Astrocyte of the cerebellum (primary cell): Measurements from ENCODE around the gene COL4A4.

Experiments
- DNase-seq: peaks from one replicate; pipeline ENCODE4 v3.0.0-alpha.2; 2011; ENCODE audit warnings: low read depth
- H3K4me3 ChIP-seq: 2 replicates; pipeline ENCODE4 v1.5.1; 2011; ENCODE audit warnings: mild to moderate bottlenecking, low read depth, low read length, moderate library complexity
- CTCF ChIP-seq: IDR thresholded peaks from 2 replicates; pipeline ENCODE4 v1.5.1; 2012; ENCODE audit warnings: low read length, low read depth, moderate library complexity, mild to moderate bottlenecking; ENCODE audit errors: missing control alignments
- in situ Hi-C: cut with HindIII; loops from 2 replicates; pipeline ENCODE4 v1.10.0; 2017; ENCODE audit warnings: low sequenced_read_pairs

COL4A4 gene

DNA sequence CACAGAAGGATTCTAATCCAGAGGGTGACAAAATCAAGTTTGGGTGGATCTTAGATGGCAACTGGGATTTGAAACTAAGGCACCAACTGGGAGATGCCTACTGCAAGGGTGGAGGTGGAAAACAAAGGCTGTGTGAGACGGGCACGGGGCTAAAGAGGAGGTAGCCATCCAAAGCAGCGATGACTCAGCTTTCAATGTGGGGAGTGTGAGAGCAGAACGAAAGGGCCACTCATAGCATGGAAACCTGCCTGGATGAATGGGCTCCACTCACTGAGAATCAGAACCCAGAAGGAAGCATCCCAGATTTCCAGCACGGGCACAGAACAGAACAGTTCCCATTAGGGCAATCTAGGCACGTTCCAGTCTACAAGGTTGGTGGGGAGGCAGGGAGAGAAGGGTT lies 159.5 kb downstream of the COL4A4 start:
- TF ChIP-seq CTCF = no peak
- no peak for DNase-seq
- in situ Hi-C loops = no loop called here
- no peak overlapping the region for H3K4me3 ChIP-seq

GRCh38 chr2:227000123-227000522 lies 163.9 kb downstream of the COL4A4 start:
- no peak for TF ChIP-seq CTCF
- H3K4me3 ChIP-seq = no peak overlapping the region
- no peak for DNase-seq
- in situ Hi-C loops = no loop called here

GRCh38 chr2:226999661-227000060 lies 164.3 kb downstream of the COL4A4 start:
- TF ChIP-seq CTCF = no peak
- in situ Hi-C loops = loop anchor here (25.0 kb wide), 2 partner anchors 187 to 1337 kb away; no protein-coding TSS in a partner anchor
- no peak for DNase-seq
- no peak overlapping the region for H3K4me3 ChIP-seq

DNA sequence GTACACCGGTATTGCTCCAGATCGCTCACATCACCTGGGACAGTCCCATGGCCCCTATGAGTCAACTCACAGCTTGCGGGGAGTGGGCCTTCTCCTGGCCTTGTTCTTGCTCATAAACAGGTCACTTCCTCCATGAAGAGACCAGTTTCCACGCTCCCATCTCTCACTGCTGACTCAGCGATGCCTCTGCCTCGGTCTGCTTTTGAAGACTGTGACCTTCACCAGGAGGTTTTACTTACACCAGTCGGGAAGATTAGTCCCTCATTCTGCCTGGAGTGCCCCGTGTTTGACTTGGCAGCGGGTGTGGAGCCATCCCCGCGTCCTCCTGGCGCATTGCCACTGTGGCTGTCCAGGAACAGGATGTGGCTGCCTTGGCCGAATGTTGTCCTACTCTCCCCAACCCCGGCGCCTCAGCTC lies 168.4 kb downstream of the COL4A4 start:
- DNase-seq = peak; percentile 79
- in situ Hi-C loops = loop anchor here (25.0 kb wide), 2 partner anchors 183 to 1333 kb away; no protein-coding TSS in a partner anchor
- no peak overlapping the region for H3K4me3 ChIP-seq
- TF ChIP-seq CTCF = no peak

DNA sequence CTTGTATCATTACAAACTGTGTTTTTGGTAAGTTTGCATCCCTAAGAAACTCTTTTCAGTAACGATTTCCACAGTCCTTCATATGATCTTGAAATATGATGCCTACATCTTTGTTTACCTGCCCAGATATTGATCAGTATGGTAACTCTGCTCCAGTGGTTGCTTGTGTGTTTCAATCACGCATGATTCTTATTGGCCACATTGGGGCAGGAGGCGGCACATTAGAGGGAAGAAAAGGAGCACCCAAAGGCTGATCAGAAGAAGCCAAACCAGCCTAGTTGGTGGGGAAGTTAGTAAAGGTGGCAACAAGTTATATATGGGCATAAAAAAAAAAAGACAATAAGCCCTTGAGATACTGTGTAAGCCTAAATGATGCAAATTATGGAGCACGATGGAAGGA lies 169.2 kb downstream of the COL4A4 start:
- TF ChIP-seq CTCF = peak; percentile 19
- H3K4me3 ChIP-seq = no peak overlapping the region
- DNase-seq = no peak
- in situ Hi-C loops = loop anchor here (25.0 kb wide), 2 partner anchors 182 to 1332 kb away; no protein-coding TSS in a partner anchor

DNA sequence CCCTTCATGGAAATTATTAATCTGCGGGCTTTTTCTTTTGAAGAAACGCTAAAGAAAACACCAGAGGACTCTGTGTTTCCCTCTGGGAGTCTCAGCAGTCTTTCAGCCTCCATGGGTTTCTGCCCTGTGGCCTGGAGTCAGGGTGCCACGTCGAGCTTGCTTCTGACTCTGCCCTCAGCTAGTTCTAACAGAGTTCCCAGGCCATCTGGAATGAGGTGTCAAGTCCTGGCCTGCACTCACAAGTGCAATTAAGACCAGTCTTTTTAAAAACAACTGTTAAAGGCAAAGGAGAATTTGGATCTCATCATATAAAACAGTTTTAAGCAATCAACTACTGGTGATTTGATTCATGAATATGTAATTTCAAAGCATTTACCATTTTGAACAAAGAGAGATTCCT lies 170.8 kb downstream of the COL4A4 start:
- in situ Hi-C loops = loop anchor here (25.0 kb wide), 2 partner anchors 181 to 1331 kb away; no protein-coding TSS in a partner anchor
- DNase-seq = no peak
- no peak overlapping the region for H3K4me3 ChIP-seq
- TF ChIP-seq CTCF = no peak

GRCh38 chr2:226991663-226992062 lies 172.3 kb downstream of the COL4A4 start:
- TF ChIP-seq CTCF = no peak
- no peak overlapping the region for H3K4me3 ChIP-seq
- no peak for DNase-seq
- in situ Hi-C loops = loop anchor here (25.0 kb wide), 2 partner anchors 179 to 1329 kb away; no protein-coding TSS in a partner anchor
